GM21360 (cell line): ENCODE results near the gene NOC4L.

Experiments
- ATAC-seq: cut with Tn5 transposase; IDR thresholded peaks from one replicate; pipeline ENCODE4 v1.9.1; 2021; ENCODE audit warnings: mild to moderate bottlenecking, moderate library complexity; ENCODE audit not compliant: unreplicated experiment

NOC4L gene

GRCh38 chr12:132155771-132156572, 11.7 kb downstream of the NOC4L start:
- ATAC-seq = no peak

- no peak for ATAC-seq
These were observed 12.5 kb downstream of the NOC4L start for GRCh38 chr12:132156573-132157325.

- no peak for ATAC-seq
These were observed 13.6 kb downstream of the NOC4L start for GRCh38 chr12:132157733-132158409.

GRCh38 chr12:132158677-132159554, 14.7 kb downstream of the NOC4L start:
- ATAC-seq = no peak

- ATAC-seq = no peak
These were observed 15.3 kb downstream of the NOC4L start for GRCh38 chr12:132159555-132160003.

GRCh38 chr12:132160016-132160415, 15.8 kb downstream of the NOC4L start:
- ATAC-seq = no peak

- no peak for ATAC-seq
These were observed 16.4 kb downstream of the NOC4L start for GRCh38 chr12:132160601-132161035.

- no peak for ATAC-seq
These were observed 17.0 kb downstream of the NOC4L start for GRCh38 chr12:132161036-132161781.

GRCh38 chr12:132161796-132162507, 17.7 kb downstream of the NOC4L start:
- ATAC-seq = no peak

GRCh38 chr12:132162508-132163031, 18.3 kb downstream of the NOC4L start:
- ATAC-seq = no peak

- no peak for ATAC-seq
These were observed 19.0 kb downstream of the NOC4L start for GRCh38 chr12:132163041-132163910.

GRCh38 chr12:132163911-132164288, 19.6 kb downstream of the NOC4L start:
- ATAC-seq = no peak

GRCh38 chr12:132164426-132164825, 20.2 kb downstream of the NOC4L start:
- ATAC-seq = no peak

GRCh38 chr12:132165584-132165983, 21.3 kb downstream of the NOC4L start:
- no peak for ATAC-seq

- ATAC-seq = no peak
These were observed 21.8 kb downstream of the NOC4L start for GRCh38 chr12:132166093-132166492.

GRCh38 chr12:132166801-132167591, 22.7 kb downstream of the NOC4L start:
- ATAC-seq = no peak

- ATAC-seq = no peak
These were observed 23.5 kb downstream of the NOC4L start for GRCh38 chr12:132167611-132168310.
